NB4 (cell line): Measurements from ENCODE around the gene UBIAD1.

Experiments
- DNase-seq: peaks from one replicate; pipeline ENCODE4 v3.0.0; 2010; ENCODE audit warnings: low read depth
- H3K4me3 ChIP-seq: one replicate; pipeline ENCODE4 v1.5.1; 2011; ENCODE audit warnings: mild to moderate bottlenecking, low read depth, low read length, moderate library complexity
- CTCF ChIP-seq: IDR thresholded peaks from one replicate; pipeline ENCODE4 v1.5.1; 2012; ENCODE audit warnings: low read depth, low read length
- MAX ChIP-seq: IDR thresholded peaks from 2 replicates; pipeline ENCODE4 v1.6.1; 2011; ENCODE audit warnings: low read depth, low read length
- MYC ChIP-seq: IDR thresholded peaks from 2 replicates; pipeline ENCODE4 v1.6.1; 2011; ENCODE audit warnings: low read depth, low read length
- POLR2A ChIP-seq: IDR thresholded peaks from 2 replicates; pipeline ENCODE4 v1.6.1; 2011; ENCODE audit warnings: mild to moderate bottlenecking; ENCODE audit not compliant: insufficient read length; ENCODE audit errors: extremely low read depth

The UBIAD1 gene

GRCh38 chr1:11321656-11322491 lies 48.9 kb downstream of the UBIAD1 start:
- no peak for DNase-seq
- TF ChIP-seq MAX (no peak), CTCF (no peak), MYC (no peak), POLR2A (no peak)
- H3K4me3 ChIP-seq, result no peak overlapping the region

GRCh38 chr1:11324567-11325165 lies 51.7 kb downstream of the UBIAD1 start:
- DNase-seq, result no peak
- no peak for TF ChIP-seq MAX
- TF ChIP-seq CTCF, result no peak
- TF ChIP-seq POLR2A, result no peak
- TF ChIP-seq MYC, result no peak

GRCh38 chr1:11326070-11326469 lies 53.1 kb downstream of the UBIAD1 start:
- H3K4me3 ChIP-seq, result no peak overlapping the region
- TF ChIP-seq MYC, result no peak
- no peak for TF ChIP-seq MAX
- DNase-seq, result no peak

More at GRCh38 chr1:11324567-11325165, 51.7 kb downstream of the UBIAD1 start:
- no peak overlapping the region for H3K4me3 ChIP-seq

GRCh38 chr1:11328444-11328843 lies 55.4 kb downstream of the UBIAD1 start:
- TF ChIP-seq CTCF (no peak), MAX (no peak), MYC (no peak)
- no peak for DNase-seq
- no peak overlapping the region for H3K4me3 ChIP-seq

GRCh38 chr1:11330411-11330810 lies 57.4 kb downstream of the UBIAD1 start:
- TF ChIP-seq MYC (no peak), CTCF (no peak), POLR2A (no peak), MAX (no peak)

More at GRCh38 chr1:11330411-11330810, 57.4 kb downstream of the UBIAD1 start:
- no peak overlapping the region for H3K4me3 ChIP-seq
- DNase-seq, result no peak
